OCI-LY3 (cell line): ENCODE results near the gene STT3B.

Experiments
- CTCF ChIP-seq: fragments of 200-600, 300-600 bp; sonication (generic); IDR thresholded peaks from 2 replicates; pipeline ENCODE4 v1.5.1; 2014; ENCODE audit warnings: antibody characterized with exemption, low read length, low read depth
- EZH2phosphoT487 ChIP-seq: fragments of 200-600 bp; shearing (Covaris generic); IDR thresholded peaks from 2 replicates; pipeline ENCODE4 v1.6.1; 2018; ENCODE audit warnings: antibody characterized with exemption, mixed run types, low read depth

- TF ChIP-seq CTCF (no peak), EZH2phosphoT487 (no peak)
These were observed 119.6 kb downstream of the STT3B start for GRCh38 chr3:31652296-31652695.
